ENCODE data around the gene SLC26A11. TPM values are rescaled to one million over a fixed set of nuclear protein-coding genes. Genes with fewer than 3 reads are reported as not detected.

The SLC26A11 gene
- total RNA-seq, 1 experiment from 2014 or later: 37.1 TPM

GRCh38 chr17:80185968-80186367, 34.3 kb upstream of the SLC26A11 start:
- no peak overlapping the region for H3K4me3 Mint-ChIP-seq (ENCODE audit: unreplicated experiment)
- intact Hi-C loops (cut with micrococcal nuclease; ENCODE audit: unreplicated experiment): no loop called here
- H3K27me3 Mint-ChIP-seq (ENCODE audit: insufficient read depth, unreplicated experiment): no peaks in the 10 kb centered on the region
- H3K4me1 Mint-ChIP-seq (ENCODE audit: low read depth, unreplicated experiment): no peaks in the 10 kb centered on the region
- POLR2A ChIA-PET: no interaction called here
- H3K36me3 Mint-ChIP-seq (ENCODE audit: insufficient read depth, unreplicated experiment): no peaks in the 10 kb centered on the region
- DNase-seq: no peak
- H3K36me3 ChIP-seq (ENCODE audit: control insufficient read depth, insufficient read depth, low read length): no peaks in the 10 kb centered on the region
- CTCF ChIA-PET: no interaction called here
- H3K9me3 ChIP-seq: no peaks in the 10 kb centered on the region
- BruUV-seq (replicated peaks): no TSS peak
- no peak for TF ChIP-seq CTCF (IDR thresholded peaks at IDR 0.05; ENCODE audit: insufficient read depth in 1 of 2, low read depth in 1 of 2, low read length in 1 of 2, severe bottlenecking in 1 of 2, unreplicated experiment in 1 of 2)
- H3K27me3 ChIP-seq (replicated peaks; ENCODE audit: control insufficient read depth, insufficient read depth, low read length): no peaks in the 10 kb centered on the region
- H3K4me1 ChIP-seq: no peaks in the 10 kb centered on the region
- no peaks in the 10 kb centered on the region for H3K9me3 Mint-ChIP-seq (ENCODE audit: unreplicated experiment)
- no peak overlapping the region for H3K4me3 ChIP-seq (ENCODE audit: low read depth, low read length)
- no peak overlapping the region for H3K27ac Mint-ChIP-seq (ENCODE audit: unreplicated experiment)

- no peaks in the 10 kb centered on the region for H3K36me3 Mint-ChIP-seq (ENCODE audit: insufficient read depth, unreplicated experiment)
- H3K9me3 ChIP-seq: no peaks in the 10 kb centered on the region
- no peak overlapping the region for H3K4me3 Mint-ChIP-seq (ENCODE audit: unreplicated experiment)
- ChIA-PET POLR2A (no interaction called here), CTCF (no interaction called here)
- H3K4me1 Mint-ChIP-seq (ENCODE audit: low read depth, unreplicated experiment): no peaks in the 10 kb centered on the region
- H3K27me3 Mint-ChIP-seq (ENCODE audit: insufficient read depth, unreplicated experiment): no peaks in the 10 kb centered on the region
- no peak overlapping the region for H3K4me3 ChIP-seq (ENCODE audit: low read depth, low read length)
- BruUV-seq (replicated peaks): no TSS peak
- intact Hi-C loops (cut with micrococcal nuclease; ENCODE audit: unreplicated experiment): no loop called here
- no peak overlapping the region for H3K27ac Mint-ChIP-seq (ENCODE audit: unreplicated experiment)
- DNase-seq: no peak
- TF ChIP-seq CTCF (IDR thresholded peaks at IDR 0.05; ENCODE audit: insufficient read depth in 1 of 2, low read depth in 1 of 2, low read length in 1 of 2, severe bottlenecking in 1 of 2, unreplicated experiment in 1 of 2): no peak
- no peaks in the 10 kb centered on the region for H3K27me3 ChIP-seq (replicated peaks; ENCODE audit: control insufficient read depth, insufficient read depth, low read length)
- H3K9me3 Mint-ChIP-seq (ENCODE audit: unreplicated experiment): no peaks in the 10 kb centered on the region
- H3K36me3 ChIP-seq (ENCODE audit: control insufficient read depth, insufficient read depth, low read length): no peaks in the 10 kb centered on the region
- no peaks in the 10 kb centered on the region for H3K4me1 ChIP-seq
Observed at GRCh38 chr17:80187090-80187489, 33.1 kb upstream of the SLC26A11 start.

GRCh38 chr17:80187515-80187941, 32.7 kb upstream of the SLC26A11 start:
- intact Hi-C loops (cut with micrococcal nuclease; ENCODE audit: unreplicated experiment): no loop called here
- Histone ChIP-seq H3K36me3 (ENCODE audit: control insufficient read depth, insufficient read depth, low read length) (no peaks in the 10 kb centered on the region), H3K4me1 (no peaks in the 10 kb centered on the region), H3K4me3 (ENCODE audit: low read depth, low read length) (no peak overlapping the region), H3K9me3 (no peaks in the 10 kb centered on the region), H3K27me3 (replicated peaks; ENCODE audit: control insufficient read depth, insufficient read depth, low read length) (no peaks in the 10 kb centered on the region)
- POLR2A ChIA-PET: no interaction called here
- H3K36me3 Mint-ChIP-seq (ENCODE audit: insufficient read depth, unreplicated experiment): no peaks in the 10 kb centered on the region
- no peak for DNase-seq
- BruUV-seq (replicated peaks): no TSS peak
- H3K4me3 Mint-ChIP-seq (ENCODE audit: unreplicated experiment): no peak overlapping the region
- H3K4me1 Mint-ChIP-seq (ENCODE audit: low read depth, unreplicated experiment): no peaks in the 10 kb centered on the region
- no peak for TF ChIP-seq CTCF (IDR thresholded peaks at IDR 0.05; ENCODE audit: insufficient read depth in 1 of 2, low read depth in 1 of 2, low read length in 1 of 2, severe bottlenecking in 1 of 2, unreplicated experiment in 1 of 2)
- CTCF ChIA-PET: no interaction called here
- H3K27ac Mint-ChIP-seq (ENCODE audit: unreplicated experiment): no peak overlapping the region
- no peaks in the 10 kb centered on the region for H3K27me3 Mint-ChIP-seq (ENCODE audit: insufficient read depth, unreplicated experiment)
- H3K9me3 Mint-ChIP-seq (ENCODE audit: unreplicated experiment): no peaks in the 10 kb centered on the region

Data from Caco-2 (cell line).